ENCODE data around the gene TEX53.
A peak's percentile ranks its signal among the peaks of the same experiment; 100 is the strongest.

The TEX53 gene

DNA sequence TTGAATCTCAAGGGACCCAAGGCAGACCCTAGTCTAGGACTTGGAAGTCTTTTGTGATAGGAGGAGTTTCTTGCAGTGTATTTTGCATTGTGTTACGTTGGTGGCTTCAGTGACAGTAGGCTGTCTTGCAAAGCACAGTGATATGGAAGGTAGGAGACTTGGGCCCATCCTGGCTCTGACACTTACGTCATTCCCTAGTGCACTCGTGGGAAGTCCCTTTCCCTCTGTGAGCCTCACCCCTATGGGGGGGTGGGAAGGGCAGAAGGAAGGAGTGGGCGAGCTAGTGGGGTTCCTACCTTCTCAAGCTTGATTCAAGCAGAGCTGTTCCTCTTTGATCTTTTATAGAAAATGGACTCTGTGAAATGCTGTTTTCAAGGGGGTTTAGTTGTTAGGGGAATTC lies 9.2 kb upstream of the TEX53 start:
- no peaks in the 10 kb centered on the region for H3K4me1 ChIP-seq (ENCODE audit: control insufficient read depth, insufficient read depth, low read length)
- H3K9ac ChIP-seq (ENCODE audit: low read length in 2 of 2) = no peak overlapping the region
- no peaks in the 10 kb centered on the region for H3K9me3 ChIP-seq (ENCODE audit: control insufficient read depth in 2 of 2, low read length in 2 of 2)
- H3K27me3 ChIP-seq (ENCODE audit: control insufficient read depth in 1 of 2, insufficient read depth in 2 of 2, low read length in 2 of 2) = peaks cover 0 to 2% of the 10 kb centered on the region in 2 donors
- H3K27ac ChIP-seq (ENCODE audit: low read length) = no peak overlapping the region
- no peaks in the 10 kb centered on the region for H3K36me3 ChIP-seq (ENCODE audit: control insufficient read depth in 2 of 2, insufficient read depth in 2 of 2, low read length in 2 of 2)
- no peak overlapping the region for H3K4me3 ChIP-seq (ENCODE audit: low read length in 2 of 2)

GRCh38 chr9:114666401-114666800 lies 8.8 kb upstream of the TEX53 start:
- H3K4me3 ChIP-seq (ENCODE audit: low read length in 2 of 2) = no peak overlapping the region
- H3K4me1 ChIP-seq (ENCODE audit: control insufficient read depth, insufficient read depth, low read length) = no peaks in the 10 kb centered on the region
- no peaks in the 10 kb centered on the region for H3K9me3 ChIP-seq (ENCODE audit: control insufficient read depth in 2 of 2, low read length in 2 of 2)
- H3K9ac ChIP-seq (ENCODE audit: low read length in 2 of 2) = no peak overlapping the region
- no peaks in the 10 kb centered on the region for H3K27me3 ChIP-seq (ENCODE audit: control insufficient read depth in 1 of 2, insufficient read depth in 2 of 2, low read length in 2 of 2)
- H3K27ac ChIP-seq (ENCODE audit: low read length) = no peak overlapping the region
- no peaks in the 10 kb centered on the region for H3K36me3 ChIP-seq (ENCODE audit: control insufficient read depth in 2 of 2, insufficient read depth in 2 of 2, low read length in 2 of 2)

- Histone ChIP-seq H3K9ac (ENCODE audit: low read length in 2 of 2) (no peak overlapping the region), H3K4me3 (ENCODE audit: low read length in 2 of 2) (no peak overlapping the region), H3K9me3 (ENCODE audit: control insufficient read depth in 2 of 2, low read length in 2 of 2) (no peaks in the 10 kb centered on the region), H3K4me1 (ENCODE audit: control insufficient read depth, insufficient read depth, low read length) (no peaks in the 10 kb centered on the region), H3K27ac (ENCODE audit: low read length) (no peak overlapping the region), H3K27me3 (ENCODE audit: control insufficient read depth in 1 of 2, insufficient read depth in 2 of 2, low read length in 2 of 2) (no peaks in the 10 kb centered on the region), H3K36me3 (ENCODE audit: control insufficient read depth in 2 of 2, insufficient read depth in 2 of 2, low read length in 2 of 2) (no peaks in the 10 kb centered on the region)
These were observed 6.6 kb upstream of the TEX53 start for GRCh38 chr9:114664181-114664580.

DNA sequence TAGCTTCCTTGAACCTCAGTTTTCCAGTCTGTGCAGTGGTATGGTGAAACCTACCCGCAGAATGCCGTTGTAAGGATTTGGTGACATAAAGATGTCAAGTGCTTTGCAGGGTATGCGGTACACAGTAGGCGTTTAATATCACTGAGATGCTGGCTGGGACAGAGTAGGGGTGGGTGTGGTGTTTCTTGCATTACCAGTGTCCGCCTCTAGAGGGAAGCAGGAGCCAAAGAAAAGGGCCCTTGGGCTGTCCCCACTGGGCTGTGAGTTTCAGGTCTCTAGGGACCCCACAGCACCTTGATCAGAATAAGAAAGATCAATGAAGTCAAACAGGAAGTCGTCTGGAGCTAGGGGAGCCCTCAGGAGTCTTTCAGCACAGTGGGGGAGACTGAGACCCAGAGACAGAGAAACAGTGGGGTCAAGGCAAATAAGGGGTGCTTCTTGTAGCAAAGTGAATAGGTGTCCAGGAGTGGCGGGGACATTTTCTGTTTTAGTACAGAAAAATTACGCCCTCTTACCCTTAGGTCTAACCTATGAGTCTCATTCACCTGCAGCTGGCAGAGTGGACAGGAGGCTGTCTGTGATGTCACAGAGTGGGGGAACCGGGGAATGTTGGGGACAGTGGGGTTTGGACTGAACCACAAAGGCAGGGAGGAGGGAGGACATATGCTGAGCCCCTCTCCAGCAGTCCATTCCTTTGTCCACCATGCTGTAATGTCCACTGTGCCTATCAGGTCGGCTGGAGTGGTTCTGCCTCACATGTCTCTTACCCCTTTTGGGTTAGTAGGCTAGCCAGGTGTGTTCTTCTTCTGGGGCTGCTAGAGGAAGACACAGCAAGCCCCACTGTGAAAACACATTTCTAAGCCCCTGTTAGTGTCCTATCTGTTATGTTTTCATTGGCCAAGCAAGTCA lies 4.7 kb upstream of the TEX53 start:
- Histone ChIP-seq H3K36me3 (ENCODE audit: control insufficient read depth in 2 of 2, insufficient read depth in 2 of 2, low read length in 2 of 2) (no peaks in the 10 kb centered on the region), H3K4me3 (ENCODE audit: low read length in 2 of 2) (no peak overlapping the region), H3K9ac (ENCODE audit: low read length in 2 of 2) (no peak overlapping the region), H3K27ac (ENCODE audit: low read length) (no peak overlapping the region), H3K27me3 (ENCODE audit: control insufficient read depth in 1 of 2, insufficient read depth in 2 of 2, low read length in 2 of 2) (no peaks in the 10 kb centered on the region), H3K9me3 (ENCODE audit: control insufficient read depth in 2 of 2, low read length in 2 of 2) (no peaks in the 10 kb centered on the region), H3K4me1 (ENCODE audit: control insufficient read depth, insufficient read depth, low read length) (no peaks in the 10 kb centered on the region)

DNA sequence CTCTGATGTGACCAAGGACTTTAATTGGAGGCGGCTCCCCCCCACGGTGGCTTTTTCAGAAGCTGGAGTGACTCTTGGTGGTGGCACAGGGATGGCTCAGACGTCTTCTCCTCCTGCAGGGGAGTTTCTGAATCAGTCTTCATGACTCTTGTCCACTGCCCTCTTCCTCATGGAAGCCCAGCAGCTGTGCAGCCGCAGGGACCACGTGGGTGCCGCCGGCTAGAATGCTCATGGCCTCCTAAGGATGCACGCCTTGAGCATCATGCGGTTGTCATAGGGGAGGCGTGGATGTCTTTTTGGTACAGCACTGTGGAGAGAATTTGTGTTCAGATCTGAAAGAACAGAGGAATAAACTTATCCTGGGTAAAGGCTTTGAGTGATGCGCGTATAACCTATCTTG lies 1.3 kb downstream of the TEX53 start:
- Histone ChIP-seq H3K9me3 (ENCODE audit: control insufficient read depth in 2 of 2, low read length in 2 of 2) (no peaks in the 10 kb centered on the region), H3K9ac (ENCODE audit: low read length in 2 of 2) (no peak overlapping the region), H3K4me3 (ENCODE audit: low read length in 2 of 2) (no peak overlapping the region), H3K27ac (ENCODE audit: low read length) (no peak overlapping the region), H3K4me1 (ENCODE audit: control insufficient read depth, insufficient read depth, low read length) (peaks cover 3% of the 10 kb centered on the region), H3K27me3 (ENCODE audit: control insufficient read depth in 1 of 2, insufficient read depth in 2 of 2, low read length in 2 of 2) (no peaks in the 10 kb centered on the region), H3K36me3 (ENCODE audit: control insufficient read depth in 2 of 2, insufficient read depth in 2 of 2, low read length in 2 of 2) (no peaks in the 10 kb centered on the region)

DNA sequence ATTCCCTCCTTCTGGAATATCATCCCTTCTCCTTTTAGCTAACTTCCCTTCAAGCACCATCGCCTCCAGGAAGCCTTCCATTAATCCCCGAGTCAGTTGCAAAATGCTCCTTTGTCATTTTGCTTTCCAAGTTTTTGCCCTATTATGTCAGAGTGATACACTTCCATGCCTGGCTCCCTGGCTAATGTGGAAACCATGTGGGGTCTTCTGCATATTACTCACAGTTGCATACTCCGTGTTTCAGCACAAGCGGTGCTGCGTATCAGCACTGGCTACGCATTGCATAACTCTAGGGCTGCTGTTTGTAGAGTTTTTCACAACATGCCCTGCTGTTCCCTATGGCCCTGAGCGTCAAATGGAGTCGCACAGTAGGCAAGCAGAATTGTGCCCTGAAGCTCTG lies 1.9 kb downstream of the TEX53 start:
- H3K36me3 ChIP-seq (ENCODE audit: control insufficient read depth in 2 of 2, insufficient read depth in 2 of 2, low read length in 2 of 2) = no peaks in the 10 kb centered on the region
- no peak overlapping the region for H3K27ac ChIP-seq (ENCODE audit: low read length)
- no peak overlapping the region for H3K4me3 ChIP-seq (ENCODE audit: low read length in 2 of 2)
- peaks cover 3% of the 10 kb centered on the region for H3K4me1 ChIP-seq (ENCODE audit: control insufficient read depth, insufficient read depth, low read length)
- no peaks in the 10 kb centered on the region for H3K27me3 ChIP-seq (ENCODE audit: control insufficient read depth in 1 of 2, insufficient read depth in 2 of 2, low read length in 2 of 2)
- no peaks in the 10 kb centered on the region for H3K9me3 ChIP-seq (ENCODE audit: control insufficient read depth in 2 of 2, low read length in 2 of 2)
- H3K9ac ChIP-seq (ENCODE audit: low read length in 2 of 2) = no peak overlapping the region

GRCh38 chr9:114653556-114654159 lies 3.9 kb downstream of the TEX53 start:
- H3K4me3 ChIP-seq (ENCODE audit: low read length in 2 of 2) = no peak overlapping the region
- H3K9me3 ChIP-seq (ENCODE audit: control insufficient read depth in 2 of 2, low read length in 2 of 2) = no peaks in the 10 kb centered on the region
- peaks cover 3% of the 10 kb centered on the region for H3K4me1 ChIP-seq (ENCODE audit: control insufficient read depth, insufficient read depth, low read length)
- H3K36me3 ChIP-seq (ENCODE audit: control insufficient read depth in 2 of 2, insufficient read depth in 2 of 2, low read length in 2 of 2) = no peaks in the 10 kb centered on the region
- H3K27ac ChIP-seq (ENCODE audit: low read length) = no peak overlapping the region
- H3K9ac ChIP-seq (ENCODE audit: low read length in 2 of 2) = peak overlapping the region; percentile 1 to 6
- H3K27me3 ChIP-seq (ENCODE audit: control insufficient read depth in 1 of 2, insufficient read depth in 2 of 2, low read length in 2 of 2) = no peaks in the 10 kb centered on the region

- no peaks in the 10 kb centered on the region for H3K9me3 ChIP-seq (ENCODE audit: control insufficient read depth in 2 of 2, low read length in 2 of 2)
- H3K36me3 ChIP-seq (ENCODE audit: control insufficient read depth in 2 of 2, insufficient read depth in 2 of 2, low read length in 2 of 2) = no peaks in the 10 kb centered on the region
- no peak overlapping the region for H3K4me3 ChIP-seq (ENCODE audit: low read length in 2 of 2)
- no peak overlapping the region for H3K27ac ChIP-seq (ENCODE audit: low read length)
- peaks cover 3% of the 10 kb centered on the region for H3K4me1 ChIP-seq (ENCODE audit: control insufficient read depth, insufficient read depth, low read length)
- peak overlapping the region; percentile 31 to 47 for H3K9ac ChIP-seq (ENCODE audit: low read length in 2 of 2)
- H3K27me3 ChIP-seq (ENCODE audit: control insufficient read depth in 1 of 2, insufficient read depth in 2 of 2, low read length in 2 of 2) = no peaks in the 10 kb centered on the region
These were observed 4.6 kb downstream of the TEX53 start for GRCh38 chr9:114652776-114653555.

DNA sequence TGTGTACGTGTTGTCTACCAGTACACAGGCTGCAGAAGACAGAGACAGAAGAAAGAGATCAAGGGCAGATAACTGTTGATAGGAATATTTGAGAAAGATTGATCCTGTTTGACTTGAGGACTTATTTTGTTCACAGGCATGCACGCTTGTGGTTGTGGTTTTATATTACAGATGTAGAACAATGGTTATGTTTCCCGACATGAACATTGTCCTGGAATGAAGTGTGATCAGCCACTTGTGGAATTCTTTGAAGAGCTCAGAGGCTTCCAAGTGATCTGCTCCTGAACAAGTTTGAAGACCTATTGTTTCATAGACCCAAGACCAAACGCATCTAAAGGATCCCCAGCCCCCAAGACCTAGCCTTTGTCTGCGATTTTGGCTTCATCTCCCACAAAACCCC lies 13.7 kb downstream of the TEX53 start:
- H3K4me1 ChIP-seq (ENCODE audit: control insufficient read depth, insufficient read depth, low read length) = no peaks in the 10 kb centered on the region
- peaks cover 22 to 29% of the 10 kb centered on the region in 2 donors for H3K36me3 ChIP-seq (ENCODE audit: control insufficient read depth in 2 of 2, insufficient read depth in 2 of 2, low read length in 2 of 2)
- H3K9ac ChIP-seq (ENCODE audit: low read length in 2 of 2) = no peak overlapping the region
- H3K9me3 ChIP-seq (ENCODE audit: control insufficient read depth in 2 of 2, low read length in 2 of 2) = no peaks in the 10 kb centered on the region
- no peak overlapping the region for H3K4me3 ChIP-seq (ENCODE audit: low read length in 2 of 2)
- no peaks in the 10 kb centered on the region for H3K27me3 ChIP-seq (ENCODE audit: control insufficient read depth in 1 of 2, insufficient read depth in 2 of 2, low read length in 2 of 2)
- no peak overlapping the region for H3K27ac ChIP-seq (ENCODE audit: low read length)

DNA sequence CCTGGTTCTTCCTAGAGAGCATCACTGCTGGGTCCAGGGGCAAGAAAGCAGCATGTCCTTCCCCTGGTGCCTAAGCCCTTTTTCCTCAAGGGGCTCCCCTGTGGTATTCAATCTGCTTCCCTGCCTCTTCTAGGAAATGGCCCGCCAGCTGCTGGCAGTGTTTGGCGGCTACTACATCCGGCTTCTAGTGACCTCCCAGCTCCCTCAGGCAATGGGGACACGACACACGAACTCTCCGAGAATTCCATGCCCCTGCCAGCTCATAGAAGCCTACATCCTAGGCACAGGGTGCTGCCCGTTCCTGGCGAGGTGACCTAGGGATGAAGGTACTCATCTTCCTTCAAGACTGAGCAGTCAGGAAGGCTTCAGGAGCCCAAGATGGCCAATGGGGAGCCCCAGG lies 14.6 kb downstream of the TEX53 start:
- Histone ChIP-seq H3K4me1 (ENCODE audit: control insufficient read depth, insufficient read depth, low read length) (no peaks in the 10 kb centered on the region), H3K27ac (ENCODE audit: low read length) (no peak overlapping the region), H3K27me3 (ENCODE audit: control insufficient read depth in 1 of 2, insufficient read depth in 2 of 2, low read length in 2 of 2) (no peaks in the 10 kb centered on the region), H3K36me3 (ENCODE audit: control insufficient read depth in 2 of 2, insufficient read depth in 2 of 2, low read length in 2 of 2) (peaks cover 31 to 36% of the 10 kb centered on the region in 2 donors), H3K9ac (ENCODE audit: low read length in 2 of 2) (no peak overlapping the region), H3K9me3 (ENCODE audit: control insufficient read depth in 2 of 2, low read length in 2 of 2) (no peaks in the 10 kb centered on the region), H3K4me3 (ENCODE audit: low read length in 2 of 2) (no peak overlapping the region)
